GM12872 (cell line): ENCODE results near the gene A2ML1.

ENCODE experiments used
- CTCF ChIP-seq: IDR thresholded peaks from 3 replicates; pipeline ENCODE4 v1.5.1; 2011; ENCODE audit warnings: low read depth, mild to moderate bottlenecking, low read length, moderate library complexity; ENCODE audit not compliant: insufficient read depth

The A2ML1 gene

GRCh38 chr12:8822298-8822697 lies at the start of gene A2ML1:
TSS of gene A2ML1 (plus strand) at chr12:8822621. CDS start at chr12:8822652, 31 bp downstream.
- TF ChIP-seq CTCF: no peak

DNA sequence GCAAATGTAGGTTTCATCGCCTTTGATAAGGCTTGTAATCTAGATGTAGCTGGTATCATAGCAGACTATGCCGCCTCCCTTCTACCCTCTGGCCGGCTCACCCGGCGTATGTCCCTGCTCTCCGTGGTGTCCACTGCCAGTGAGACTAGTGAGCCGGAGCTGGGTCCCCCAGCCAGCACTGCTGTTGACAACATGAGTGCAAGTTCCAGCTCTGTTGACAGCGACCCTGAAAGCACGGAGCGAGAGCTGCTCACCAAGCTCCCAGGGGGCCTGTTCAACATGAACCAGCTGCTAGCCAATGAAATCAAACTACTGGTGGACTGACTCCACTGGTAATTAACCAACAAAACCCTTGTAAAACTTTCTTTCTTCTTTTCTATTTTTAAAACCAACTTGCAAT lies 49.0 kb upstream of the A2ML1 start:
- TF ChIP-seq CTCF: no peak

- no peak for TF ChIP-seq CTCF
Observed at GRCh38 chr12:8779281-8779680, 43.1 kb upstream of the A2ML1 start.

DNA sequence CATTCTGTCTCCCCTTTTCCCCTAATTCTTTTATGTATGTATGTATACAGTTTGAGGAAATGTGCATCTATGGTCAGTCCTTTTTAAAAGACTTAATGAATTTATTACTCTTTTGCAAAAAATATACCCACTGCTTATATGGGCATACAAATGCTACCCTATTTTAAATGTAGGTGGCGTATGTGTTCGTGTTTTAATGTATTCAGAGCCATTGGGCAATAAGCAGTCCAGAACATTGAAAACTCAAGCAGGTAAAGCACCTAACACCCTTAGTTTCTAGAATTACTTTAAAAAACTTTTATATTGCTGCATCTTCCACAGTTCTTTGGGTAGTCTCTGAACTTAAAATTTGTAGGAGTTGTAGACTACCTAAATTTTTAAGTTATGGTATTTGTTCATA lies 42.6 kb upstream of the A2ML1 start:
- TF ChIP-seq CTCF: no peak

GRCh38 chr12:8780389-8780788 lies 42.0 kb upstream of the A2ML1 start:
- TF ChIP-seq CTCF: no peak

- TF ChIP-seq CTCF: no peak
Observed at GRCh38 chr12:8781381-8782127, 40.9 kb upstream of the A2ML1 start.

DNA sequence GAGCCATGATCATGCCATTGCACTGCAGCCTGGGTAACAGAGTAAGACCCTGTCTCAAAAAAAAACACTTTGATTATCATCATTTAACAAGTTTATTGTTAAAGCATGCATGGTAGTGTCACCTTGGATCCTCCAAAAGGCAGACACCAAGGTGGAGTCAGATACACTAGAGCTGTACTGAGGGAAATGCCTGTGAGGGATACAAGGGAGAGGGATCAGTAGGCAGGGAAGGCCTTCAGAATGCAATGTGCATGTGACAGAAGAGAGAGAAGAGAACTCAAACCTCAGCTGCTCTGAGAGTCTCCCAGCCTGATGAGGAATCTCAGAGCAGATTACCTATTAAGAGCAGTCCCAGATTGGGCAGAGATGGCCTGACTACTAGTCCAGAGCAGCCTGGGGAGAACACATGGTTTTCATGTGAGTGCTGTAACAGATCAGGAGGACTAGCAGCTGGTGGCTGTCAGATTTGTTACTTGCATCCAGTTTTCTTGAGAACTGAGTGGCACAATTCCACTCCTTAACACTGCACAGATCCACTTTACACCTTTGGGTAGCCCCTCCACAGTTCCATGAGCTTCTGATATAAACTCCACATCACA lies 38.0 kb upstream of the A2ML1 start:
- no peak for TF ChIP-seq CTCF
